HepG2 (cell line): ENCODE results near the gene FAM149A. TPM values are rescaled to one million over a fixed set of nuclear protein-coding genes. Genes with fewer than 3 reads are reported as not detected.

Experiments
- ATAC-seq: fragments of 200-7000 bp; cut with Tn5 transposase; 3 replicates; pipeline ENCODE4 v1.9.1; 2020; ENCODE audit warnings: mild to moderate bottlenecking, moderate library complexity
- BruUV-seq: library from RNA; stranded (reverse); fragments of 400-500 nt; replicated peaks from 2 replicates; lab custom pipeline; 2021; lab: Mats Ljungman, UMichigan
- CTCF ChIA-PET: fragments of 300-600 bp; formaldehyde crosslinking; extraction: SDS; loops from one replicate; lab custom pipeline; 2021; ENCODE audit warnings: low total read pairs, inconsistent platforms, low intra/inter-chr PET ratio; lab: Yijun Ruan, JAX
- POLR2A ChIA-PET: fragments of 350-600 bp; sonication (Branson Sonifier 250); formaldehyde crosslinking; loops from one replicate; lab custom pipeline; 2020; ENCODE audit warnings: antibody characterized with exemption, inconsistent platforms; lab: Yijun Ruan, JAX
- DNase-seq: peaks from one replicate; pipeline ENCODE4 v3.0.0-alpha.2; 2015; ENCODE audit warnings: low spot score
- FAIRE-seq: peaks from 3 replicates; lab custom pipeline; 2011; peaks lifted over from hg19 to GRCh38; lab: Jason Lieb, UNC
- H2AFZ ChIP-seq: one replicate; pipeline ENCODE4 v1.6.1; 2011; ENCODE audit warnings: low read length, inconsistent platforms
- H3K27ac ChIP-seq: fragments of 300-600 bp; 3 replicates; pipeline ENCODE4 v1.8.0; 2011; ENCODE audit warnings: mixed run types, mild to moderate bottlenecking, mixed read lengths, low read length, inconsistent platforms; ENCODE audit not compliant: insufficient read depth; ENCODE audit errors: extremely low read length
- H3K27me3 ChIP-seq, 2 experiments: fragments of 200-600 bp in 1 of 2; 2 replicates in 1 of 2; 3 replicates in 1 of 2; pipeline versions ENCODE4 v1.6.0 to v1.8.0; 2011; ENCODE audit warnings: low read length in 2 of 2, mild to moderate bottlenecking in 2 of 2, moderate library complexity in 2 of 2, inconsistent platforms in 1 of 2; ENCODE audit not compliant: insufficient read depth in 2 of 2, control insufficient read depth in 1 of 2
- H3K36me3 ChIP-seq, 2 experiments: fragments of 200-600 bp in 1 of 2; replicated peaks in 1 of 2; 2 replicates in 1 of 2; 3 replicates in 1 of 2; pipeline versions ENCODE4 v1.5.1 to v1.8.0; 2011; ENCODE audit warnings: low read length in 2 of 2, inconsistent platforms in 1 of 2; ENCODE audit not compliant: insufficient read depth in 2 of 2, control insufficient read depth in 1 of 2
- H3K4me1 ChIP-seq: 2 replicates; pipeline ENCODE4 v1.5.1; 2012; ENCODE audit warnings: low read length, inconsistent platforms; ENCODE audit not compliant: insufficient read depth
- H3K4me2 ChIP-seq: 2 replicates; pipeline ENCODE4 v1.6.0; 2011; ENCODE audit warnings: low read depth, low read length, inconsistent platforms
- H3K4me3 ChIP-seq, 3 experiments: fragments of 200-600 bp in 1 of 3; sonication (generic), shearing (Covaris generic) in 1 of 3; replicated peaks in 1 of 3; 2 replicates each; pipeline ENCODE4 v1.5.1; 2011 to 2016; ENCODE audit warnings: low read length in 3 of 3, inconsistent platforms in 2 of 3, low read depth in 2 of 3, mild to moderate bottlenecking in 2 of 3, control low read depth in 1 of 3, mixed read lengths in 1 of 3; ENCODE audit not compliant: insufficient read depth in 1 of 3
- H3K79me2 ChIP-seq: one replicate; pipeline ENCODE4 v1.6.1; 2011; ENCODE audit warnings: low read length, inconsistent platforms; ENCODE audit not compliant: insufficient read depth
- H3K9ac ChIP-seq: 2 replicates; pipeline ENCODE4 v1.6.0; 2011; ENCODE audit warnings: mild to moderate bottlenecking, low read depth, low read length, inconsistent platforms; ENCODE audit not compliant: insufficient read depth
- H3K9me3 ChIP-seq: 2 replicates; pipeline ENCODE4 v1.5.1; 2012; ENCODE audit warnings: mild to moderate bottlenecking, low read length
- H4K20me1 ChIP-seq: 2 replicates; pipeline ENCODE4 v1.6.0; 2011; ENCODE audit warnings: inconsistent platforms, mild to moderate bottlenecking, low read length, moderate library complexity; ENCODE audit not compliant: insufficient read depth
- E2F2 ChIP-seq: sonication (generic); formaldehyde crosslinking; IDR thresholded peaks from 2 replicates; pipeline ENCODE4 v1.4.0; 2020; ENCODE audit warnings: missing genetic modification reagents, borderline replicate concordance
- LCORL ChIP-seq, 2 experiments: fragments of 450-650 bp in 1 of 2; sonication (generic) in 1 of 2; formaldehyde crosslinking in 1 of 2; IDR thresholded peaks; 2 replicates each; pipeline versions ENCODE4 v1.5.0 to v1.6.1; 2017 to 2020; ENCODE audit warnings: antibody characterized with exemption in 1 of 2, missing genetic modification reagents in 1 of 2
- MED1 ChIP-seq: sonication (generic); formaldehyde crosslinking; IDR thresholded peaks from 2 replicates; pipeline ENCODE4 v1.4.0; 2020; ENCODE audit warnings: missing genetic modification reagents
- MNT ChIP-seq: fragments of 450-650 bp; IDR thresholded peaks from 2 replicates; pipeline ENCODE4 v1.6.1; 2016
- SRF ChIP-seq: IDR thresholded peaks from 2 replicates; pipeline ENCODE4 v1.6.1; 2011; ENCODE audit warnings: mild to moderate bottlenecking, low read depth, low read length, moderate library complexity
- ZBTB7B ChIP-seq: sonication (generic); formaldehyde crosslinking; IDR thresholded peaks from 2 replicates; pipeline ENCODE4 v1.4.0; 2020; ENCODE audit warnings: missing genetic modification reagents
- ZNF446 ChIP-seq: sonication (generic); formaldehyde crosslinking; IDR thresholded peaks from 2 replicates; pipeline ENCODE4 v1.5.0; 2020; ENCODE audit warnings: mild to moderate bottlenecking, missing genetic modification reagents
- ZNF550 ChIP-seq: sonication (generic); formaldehyde crosslinking; IDR thresholded peaks from 2 replicates; pipeline ENCODE4 v1.4.0; 2020; ENCODE audit warnings: mild to moderate bottlenecking, missing genetic modification reagents, borderline replicate concordance
- ZNF772 ChIP-seq: sonication (generic); formaldehyde crosslinking; IDR thresholded peaks from 2 replicates; pipeline ENCODE4 v1.5.0; 2020; ENCODE audit warnings: mild to moderate bottlenecking, missing genetic modification reagents
- WGBS: methylation state at CpG from one replicate; pipeline ENCODE4 v1.1.6; 2017; ENCODE audit warnings: low lambda C conversion rate; 5-methylcytosine and 5-hydroxymethylcytosine counted together
- in situ Hi-C: cut with HindIII; loops from 2 replicates; pipeline ENCODE4 v1.10.0; 2017; ENCODE audit warnings: low pct_unique_long_range_greater_than_20kb; ENCODE audit not compliant: extremely low pct_ligation_motif_present
- intact Hi-C: fragments of 100-400 bp; cut with micrococcal nuclease; formaldehyde crosslinking; loops from one replicate; pipeline ENCODE4 v1.10.0; 2022; ENCODE audit not compliant: unreplicated experiment
- polyA plus RNA-seq, 8 experiments: library from polyadenylated mRNA; depleted of rRNA in 3 of 8; stranded (reverse) in 7 of 8; unstranded in 1 of 8; fragments of >200 nt; fragmentation: Illumina TruSeq in 4 of 8; extraction: Trizol in 4 of 8; gene quantifications; 2 replicates each; pipeline versions ENCODE4 v1.2.1 to v1.2.3, GENCODE V29; 2011 to 2016; ENCODE audit warnings: low read depth in 4 of 8, missing spikeins in 1 of 8, mixed read lengths in 1 of 8; ENCODE audit not compliant: insufficient read depth in 1 of 8
- total RNA-seq, 5 experiments: library from RNA; depleted of rRNA; stranded (reverse); fragments of >200 nt; fragmentation: Illumina TruSeq; extraction: Trizol; gene quantifications; 2 replicates each; pipeline ENCODE4 v1.2.3, GENCODE V29; 2016; ENCODE audit warnings: low read depth in 1 of 5
- TF ChIP-seq, protein P1 (sequence below): sonication (generic); formaldehyde crosslinking; IDR thresholded peaks from 2 replicates; pipeline ENCODE4 v1.5.1; 2020; ENCODE audit warnings: missing genetic modification reagents, mild to moderate bottlenecking, borderline replicate concordance
- TF ChIP-seq, protein P2 (sequence below): sonication (generic); formaldehyde crosslinking; IDR thresholded peaks from 2 replicates; pipeline ENCODE4 v1.5.1; 2020; ENCODE audit warnings: missing genetic modification reagents, mild to moderate bottlenecking, borderline replicate concordance

The FAM149A gene
- total and polyA plus RNA-seq, 2 of the 13 experiments (the other 11 are each of a cell fraction or from before 2014, with no cell fraction given): not detected

- 25% methylated on average over 7 of the region's 8 CpGs for WGBS
- ATAC-seq (no peak), FAIRE-seq (no peak), DNase-seq (no peak)
- no peak overlapping the region for H3K4me3 ChIP-seq
- no TSS peak for BruUV-seq
- H3K4me1 ChIP-seq: no peaks in the 10 kb centered on the region
- no peaks in the 10 kb centered on the region for H3K79me2 ChIP-seq
- POLR2A ChIA-PET: no interaction called here
- no peak overlapping the region for H3K27ac ChIP-seq
- no peaks in the 10 kb centered on the region for H3K36me3 ChIP-seq
- CTCF ChIA-PET: no interaction called here
- no peak overlapping the region for H3K9ac ChIP-seq
- in situ Hi-C loops (no loop called here), intact Hi-C loops (no loop called here)
- no peaks in the 10 kb centered on the region for H4K20me1 ChIP-seq
- no peak overlapping the region for H2AFZ ChIP-seq
- H3K4me2 ChIP-seq: no peak overlapping the region
- TF ChIP-seq ZNF772 (no peak), E2F2 (CRISPR knock-in tag) (no peak), LCORL (IDR thresholded peaks at IDR 0.05) (peak; percentile 30; the same call in 1 of the 2 replicates), LCORL (CRISPR knock-in tag; IDR thresholded peaks at IDR 0.05) (no peak), SRF (no peak), MED1 (CRISPR knock-in tag) (no peak), MNT (peak; percentile 72), ZBTB7B (no peak), ZNF446 (no peak), ZNF550 (CRISPR knock-in tag) (no peak)
- TF ChIP-seq, protein P1, sequence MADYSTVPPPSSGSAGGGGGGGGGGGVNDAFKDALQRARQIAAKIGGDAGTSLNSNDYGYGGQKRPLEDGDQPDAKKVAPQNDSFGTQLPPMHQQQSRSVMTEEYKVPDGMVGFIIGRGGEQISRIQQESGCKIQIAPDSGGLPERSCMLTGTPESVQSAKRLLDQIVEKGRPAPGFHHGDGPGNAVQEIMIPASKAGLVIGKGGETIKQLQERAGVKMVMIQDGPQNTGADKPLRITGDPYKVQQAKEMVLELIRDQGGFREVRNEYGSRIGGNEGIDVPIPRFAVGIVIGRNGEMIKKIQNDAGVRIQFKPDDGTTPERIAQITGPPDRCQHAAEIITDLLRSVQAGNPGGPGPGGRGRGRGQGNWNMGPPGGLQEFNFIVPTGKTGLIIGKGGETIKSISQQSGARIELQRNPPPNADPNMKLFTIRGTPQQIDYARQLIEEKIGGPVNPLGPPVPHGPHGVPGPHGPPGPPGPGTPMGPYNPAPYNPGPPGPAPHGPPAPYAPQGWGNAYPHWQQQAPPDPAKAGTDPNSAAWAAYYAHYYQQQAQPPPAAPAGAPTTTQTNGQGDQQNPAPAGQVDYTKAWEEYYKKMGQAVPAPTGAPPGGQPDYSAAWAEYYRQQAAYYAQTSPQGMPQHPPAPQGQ (CRISPR knock-in tag): no peak
- TF ChIP-seq, protein P2, sequence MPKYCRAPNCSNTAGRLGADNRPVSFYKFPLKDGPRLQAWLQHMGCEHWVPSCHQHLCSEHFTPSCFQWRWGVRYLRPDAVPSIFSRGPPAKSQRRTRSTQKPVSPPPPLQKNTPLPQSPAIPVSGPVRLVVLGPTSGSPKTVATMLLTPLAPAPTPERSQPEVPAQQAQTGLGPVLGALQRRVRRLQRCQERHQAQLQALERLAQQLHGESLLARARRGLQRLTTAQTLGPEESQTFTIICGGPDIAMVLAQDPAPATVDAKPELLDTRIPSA (CRISPR knock-in tag): no peak
- no peaks in the 10 kb centered on the region for H3K9me3 ChIP-seq
- 0 out of 5 replicates have a peak, but pooled peaks cover 0 to 3% of the 10 kb centered on the region in 2 experiments for H3K27me3 ChIP-seq
These were observed 112.0 kb downstream of the FAM149A start for GRCh38 chr4:186216465-186217024.
